Gastrocnemius medialis (tissue), 4 donors: ENCODE measurements around the gene SH3PXD2B. TPM values are rescaled to one million over a fixed set of nuclear protein-coding genes. Genes with fewer than 3 reads are reported as not detected.
A peak's percentile ranks its signal among the peaks of the same experiment; 100 is the strongest.
"Not testable (repeated sequence)": the region's sequence is repeated elsewhere in the genome, so short reads cannot be mapped to it uniquely, and the experiment has no call there.

Source experiments
- ATAC-seq, 2 donors: fragments of 150-250 bp; one replicate each; pipeline ENCODE4 v1.9.1; 2016
- DNase-seq, 2 donors: peaks; one replicate each; pipeline ENCODE4 v3.0.0-alpha.2; 2019
- H3K27ac ChIP-seq, 4 donors: fragments of 200-600 bp; sonication (generic); 1 replicate in 1 of 4; 2 replicates in 3 of 4; pipeline ENCODE4 v1.5.1; 2016 to 2018; ENCODE audit warnings: mild to moderate bottlenecking in 2 of 4, moderate library complexity in 1 of 4
- H3K27me3 ChIP-seq, 3 donors: fragments of 200-600 bp; sonication (generic) in 2 of 3; 1 replicate in 1 of 3; 2 replicates in 2 of 3; pipeline versions ENCODE4 v1.5.1 to v1.6.0; 2016 to 2019; ENCODE audit warnings: mild to moderate bottlenecking in 1 of 3, moderate library complexity in 1 of 3
- H3K36me3 ChIP-seq, 2 donors: fragments of 200-600 bp; sonication (generic) in 1 of 2; one replicate each; pipeline ENCODE4 v1.5.1; 2017 to 2018
- H3K4me1 ChIP-seq, 2 donors: fragments of 200-600 bp; sonication (generic) in 1 of 2; one replicate each; pipeline ENCODE4 v1.5.1; 2016 to 2017; ENCODE audit warnings: mild to moderate bottlenecking in 2 of 2
- H3K4me3 ChIP-seq, 4 donors: fragments of 200-600 bp; sonication (generic) in 3 of 4; 1 replicate in 1 of 4; 2 replicates in 3 of 4; pipeline ENCODE4 v1.5.1; 2016 to 2019; ENCODE audit warnings: mild to moderate bottlenecking in 2 of 4
- H3K9me3 ChIP-seq, 3 donors: fragments of 200-600 bp; sonication (generic) in 2 of 3; 1 replicate in 1 of 3; 2 replicates in 2 of 3; pipeline ENCODE4 v1.5.1; 2016 to 2019
- POLR2A ChIP-seq, 2 donors: fragments of 450-650 bp; IDR thresholded peaks; one replicate each; pipeline ENCODE4 v1.6.1; 2017; ENCODE audit warnings: antibody characterized with exemption in 2 of 2, mild to moderate bottlenecking in 2 of 2, moderate library complexity in 2 of 2
- in situ Hi-C, 4 donors: fragments of 200-750 bp; cut with MboI; loops; one replicate each; pipeline versions ENCODE4 v1.15.0 to v1.8.0; 2017; ENCODE audit warnings: low sequenced_read_pairs in 4 of 4
- intact Hi-C: fragments of 100-400 bp; cut with DNase I; formaldehyde crosslinking; loops from one replicate; pipeline ENCODE4 v1.15.1; 2023; ENCODE audit warnings: low total_unique reads
- total RNA-seq, 4 donors: library from RNA; depleted of rRNA; stranded (reverse); fragments of >200 nt; gene quantifications; one replicate each; pipeline versions ENCODE4 v1.1.0 to v1.2.3, GENCODE V29; 2016
- TF ChIP-seq, protein P1 (sequence below), 5 experiments: fragments of 450-650 bp in 3 of 5; fragments of 200-600 bp in 2 of 5; sonication (generic) in 2 of 5; IDR thresholded peaks in 4 of 5; conservative IDR thresholded peaks in 1 of 5; 1 replicate in 4 of 5; 2 replicates in 1 of 5; pipeline ENCODE4 v1.5.1; 2016 to 2019; ENCODE audit warnings: antibody characterized with exemption in 5 of 5, mild to moderate bottlenecking in 3 of 5, moderate library complexity in 3 of 5

The SH3PXD2B gene
- total RNA-seq, 4 donors from 2014 or later, result 2.7 to 10.2 (median 4.2) TPM

DNA sequence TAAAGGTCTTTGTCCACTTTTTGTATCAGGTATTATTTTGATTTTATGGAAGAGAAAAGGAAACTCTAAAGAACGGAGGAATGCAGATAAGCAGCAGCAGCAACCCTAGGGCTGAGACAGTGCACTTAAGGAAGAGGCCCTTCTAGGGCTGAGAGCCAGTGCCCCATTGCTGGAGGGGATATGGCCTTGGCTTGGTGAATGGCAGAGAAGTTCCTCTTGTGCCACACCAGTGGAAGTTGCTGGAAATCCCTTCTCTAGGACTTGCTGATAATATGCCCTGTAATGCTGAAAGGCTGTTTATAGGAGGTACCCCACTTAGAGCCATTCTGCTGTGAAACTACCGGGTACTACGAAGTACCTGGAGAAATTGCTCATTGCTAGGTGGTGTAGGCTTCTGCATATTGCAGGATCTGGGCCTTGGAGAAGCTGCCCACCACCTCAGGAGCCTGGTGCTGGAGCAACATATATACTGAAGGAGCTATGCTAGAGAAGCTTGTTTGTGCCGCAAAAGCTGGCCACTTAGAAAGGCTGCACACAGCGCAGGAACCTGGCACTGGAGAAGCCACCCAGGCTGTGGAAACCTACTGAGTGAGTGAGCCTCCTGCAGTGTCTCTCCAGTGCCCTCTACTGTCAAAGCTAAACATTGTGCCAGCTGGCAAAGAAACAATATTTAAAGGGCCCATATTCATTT is 161.1 kb downstream of the SH3PXD2B start:
- Histone ChIP-seq H3K4me1 (peaks cover 4 to 7% of the 10 kb centered on the region in 2 donors), H3K27ac (no peak overlapping the region), H3K9me3 (no peaks in the 10 kb centered on the region), H3K27me3 (no peaks in the 10 kb centered on the region), H3K4me3 (no peak overlapping the region), H3K36me3 (no peaks in the 10 kb centered on the region)
- peak; percentile 53 to 71 for DNase-seq
- in situ Hi-C loops (loop anchor here (5.0 to 25.0 kb wide), 6 partner anchors 98 to 381 kb away; partner anchors contain the start of genes EFCAB9 (in 3 of the 4) and STK10 (in 1 of the 4)), intact Hi-C loops (loop anchor here (1.0 kb wide), 2 partner anchors 105 to 186 kb away; partner anchors contain the start of gene STK10)
- TF ChIP-seq, protein P1, sequence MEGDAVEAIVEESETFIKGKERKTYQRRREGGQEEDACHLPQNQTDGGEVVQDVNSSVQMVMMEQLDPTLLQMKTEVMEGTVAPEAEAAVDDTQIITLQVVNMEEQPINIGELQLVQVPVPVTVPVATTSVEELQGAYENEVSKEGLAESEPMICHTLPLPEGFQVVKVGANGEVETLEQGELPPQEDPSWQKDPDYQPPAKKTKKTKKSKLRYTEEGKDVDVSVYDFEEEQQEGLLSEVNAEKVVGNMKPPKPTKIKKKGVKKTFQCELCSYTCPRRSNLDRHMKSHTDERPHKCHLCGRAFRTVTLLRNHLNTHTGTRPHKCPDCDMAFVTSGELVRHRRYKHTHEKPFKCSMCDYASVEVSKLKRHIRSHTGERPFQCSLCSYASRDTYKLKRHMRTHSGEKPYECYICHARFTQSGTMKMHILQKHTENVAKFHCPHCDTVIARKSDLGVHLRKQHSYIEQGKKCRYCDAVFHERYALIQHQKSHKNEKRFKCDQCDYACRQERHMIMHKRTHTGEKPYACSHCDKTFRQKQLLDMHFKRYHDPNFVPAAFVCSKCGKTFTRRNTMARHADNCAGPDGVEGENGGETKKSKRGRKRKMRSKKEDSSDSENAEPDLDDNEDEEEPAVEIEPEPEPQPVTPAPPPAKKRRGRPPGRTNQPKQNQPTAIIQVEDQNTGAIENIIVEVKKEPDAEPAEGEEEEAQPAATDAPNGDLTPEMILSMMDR (IDR thresholded peaks at IDR 0.05 in 4 of 5, conservative IDR thresholded peaks at IDR 0.05 in 1 of 5), result peak; percentile 59 to 87 (median 68)
- no peak for TF ChIP-seq POLR2A (IDR thresholded peaks at IDR 0.05)
- peak; percentile 97 to 99 for ATAC-seq

DNA sequence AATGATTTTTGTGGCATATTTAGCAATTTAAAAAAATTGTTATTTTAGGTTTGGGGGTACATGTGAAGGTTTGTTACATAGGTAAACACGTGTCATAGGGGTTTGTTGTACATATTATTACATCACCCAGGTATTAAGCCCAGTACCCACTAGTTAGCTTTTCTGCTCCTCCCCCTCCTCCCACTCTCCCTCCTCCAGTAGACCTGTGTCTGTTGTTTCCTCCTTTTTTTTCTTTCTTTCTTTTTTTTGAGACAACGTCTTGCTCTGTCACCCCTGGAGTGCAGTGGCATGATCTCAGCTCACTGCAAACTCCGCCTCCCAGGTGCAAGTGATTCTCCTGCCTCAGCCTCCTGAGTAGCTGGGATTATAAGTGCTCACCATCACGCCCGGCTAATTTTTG is 162.5 kb downstream of the SH3PXD2B start:
- in situ Hi-C loops, result loop anchor here (5.0 to 25.0 kb wide), 6 partner anchors 97 to 380 kb away; partner anchors contain the start of genes EFCAB9 (in 3 of the 4) and STK10 (in 1 of the 4)
- H3K4me1 ChIP-seq, result not testable (repeated sequence)

DNA sequence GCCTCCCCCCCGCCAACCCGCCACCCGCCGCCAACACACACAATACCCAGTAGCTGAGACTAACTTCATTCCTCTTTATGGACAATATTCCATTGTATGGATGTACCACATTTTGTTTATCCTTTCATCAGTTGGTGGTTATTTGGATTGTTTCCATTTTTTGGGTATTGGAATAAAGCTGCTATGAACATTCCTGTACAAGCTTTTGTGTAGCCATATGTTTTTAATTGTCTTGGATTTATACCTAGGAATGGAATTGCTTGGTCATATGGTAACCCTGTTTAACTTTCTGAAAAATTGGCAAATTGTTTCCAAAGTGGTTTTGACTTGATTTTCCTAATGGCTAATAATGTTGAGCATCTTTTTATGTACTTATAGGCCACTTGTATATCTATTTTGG is 165.9 kb downstream of the SH3PXD2B start:
- TF ChIP-seq, protein P1 (IDR thresholded peaks at IDR 0.05 in 4 of 5, conservative IDR thresholded peaks at IDR 0.05 in 1 of 5), result no peak
- TF ChIP-seq POLR2A (IDR thresholded peaks at IDR 0.05), result no peak
- DNase-seq (no peak), ATAC-seq (no peak)
- H3K27ac ChIP-seq, result no peak overlapping the region
- H3K36me3 ChIP-seq, result no peaks in the 10 kb centered on the region
- peaks cover 4% of the 10 kb centered on the region in 2 donors for H3K4me1 ChIP-seq
- in situ Hi-C loops (loop anchor here in 3 of 4 donors (10.0 to 25.0 kb wide), 3 partner anchors 101 to 376 kb away; partner anchors contain the start of genes STK10 (in 2 of the 3) and EFCAB9 (in 1 of the 3)), intact Hi-C loops (no loop called here)
- no peak overlapping the region for H3K4me3 ChIP-seq
- H3K9me3 ChIP-seq, result no peaks in the 10 kb centered on the region
- no peaks in the 10 kb centered on the region for H3K27me3 ChIP-seq

More for the DNA sequence above, 162.5 kb downstream of the SH3PXD2B start:
- H3K27me3 ChIP-seq, ATAC-seq, DNase-seq, H3K4me3 ChIP-seq, H3K27ac ChIP-seq, H3K36me3 ChIP-seq, H3K9me3 ChIP-seq, intact Hi-C loops: not testable (repeated sequence)

DNA sequence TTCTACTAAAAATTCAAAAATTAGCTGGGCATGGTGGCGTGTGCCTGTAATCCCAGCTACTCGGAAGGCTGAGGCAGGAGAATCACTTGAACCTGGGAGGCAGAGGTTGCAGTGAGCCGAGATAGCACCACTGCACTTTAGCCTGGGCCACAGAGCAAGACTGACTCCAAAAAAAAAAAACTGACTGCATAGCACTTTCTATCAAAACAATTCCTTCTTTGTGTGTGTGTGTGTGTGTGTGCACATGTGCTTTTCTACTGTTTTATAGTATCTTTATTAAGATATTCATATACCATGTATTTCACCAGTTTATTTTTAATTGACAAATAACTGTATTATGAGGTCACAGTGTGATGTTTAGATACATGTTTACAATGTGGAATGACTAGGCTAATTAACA is 167.2 kb downstream of the SH3PXD2B start:
- H3K4me3 ChIP-seq, H3K27ac ChIP-seq, H3K4me1 ChIP-seq, intact Hi-C loops, H3K9me3 ChIP-seq, H3K36me3 ChIP-seq, H3K27me3 ChIP-seq, ATAC-seq, DNase-seq: not testable (repeated sequence)
- in situ Hi-C loops, result loop anchor here in 3 of 4 donors (10.0 to 25.0 kb wide), 3 partner anchors 100 to 375 kb away; partner anchors contain the start of genes STK10 (in 2 of the 3) and EFCAB9 (in 1 of the 3)

DNA sequence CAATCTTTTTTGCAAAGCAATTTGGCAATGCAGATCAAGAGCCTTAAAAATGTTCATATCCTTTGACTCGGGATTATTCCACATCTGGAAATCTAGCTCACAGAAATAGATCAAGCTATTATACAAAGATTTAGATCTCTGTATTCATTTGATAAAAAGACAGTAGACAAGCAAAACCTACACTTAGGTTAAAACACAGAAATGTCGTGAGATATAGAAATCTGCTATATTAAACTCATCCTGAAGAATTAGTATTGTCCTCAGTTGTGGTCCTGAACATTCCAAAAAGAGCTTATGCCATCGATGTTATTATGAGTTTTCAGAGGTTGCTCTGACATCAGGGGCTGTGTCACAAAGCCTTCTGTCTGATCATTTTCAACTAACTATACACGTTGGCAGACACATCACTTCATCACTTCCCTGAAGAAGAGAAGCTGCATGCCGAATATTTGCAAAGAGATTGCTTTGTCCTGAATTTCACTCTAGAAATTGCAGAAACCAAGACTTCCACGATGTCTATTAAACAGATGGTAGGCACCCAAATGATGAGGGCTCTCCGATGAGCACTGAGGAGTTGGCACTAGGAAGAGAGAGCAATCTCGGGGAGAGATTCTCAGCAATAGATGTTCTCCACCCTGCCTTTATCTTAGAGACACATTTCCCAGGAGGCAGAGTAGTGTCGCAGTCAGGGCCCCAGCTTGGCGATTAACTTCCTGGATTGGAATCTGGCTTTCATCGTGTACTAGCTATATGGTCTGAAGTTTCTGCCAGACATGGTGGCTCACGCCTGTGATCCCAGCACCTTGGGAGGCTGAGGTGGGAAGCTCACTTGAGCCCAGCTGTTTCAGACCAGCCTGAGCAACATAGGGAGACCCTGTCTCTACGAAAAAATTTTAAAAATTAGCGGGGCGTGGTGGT is 168.8 kb downstream of the SH3PXD2B start:
- Histone ChIP-seq H3K9me3 (no peaks in the 10 kb centered on the region), H3K27me3 (no peaks in the 10 kb centered on the region), H3K4me1 (peaks cover 16 to 21% of the 10 kb centered on the region in 2 donors), H3K4me3 (peak overlapping the region in 1 of 4 donors; percentile 75), H3K36me3 (no peaks in the 10 kb centered on the region), H3K27ac (no peak overlapping the region)
- DNase-seq, result no peak
- in situ Hi-C loops, result loop anchor here in 3 of 4 donors (10.0 to 25.0 kb wide), 3 partner anchors 98 to 373 kb away; partner anchors contain the start of genes STK10 (in 2 of the 3) and EFCAB9 (in 1 of the 3)
- ATAC-seq, result no peak
- no peak for TF ChIP-seq POLR2A (IDR thresholded peaks at IDR 0.05)
- TF ChIP-seq, protein P1 (IDR thresholded peaks at IDR 0.05 in 4 of 5, conservative IDR thresholded peaks at IDR 0.05 in 1 of 5), result no peak
- intact Hi-C loops, result no loop called here
